Tracheal epithelial cell (primary cell): ENCODE measurements around the gene KLHL42. TPM values are rescaled to one million over a fixed set of nuclear protein-coding genes. Genes with fewer than 3 reads are reported as not detected.

Experiments
- total RNA-seq: library from RNA; depleted of rRNA; stranded (reverse); fragments of >200 nt; gene quantifications from 2 replicates; pipeline ENCODE4 v1.2.1, GENCODE V29; 2014

Gene KLHL42, protein sequence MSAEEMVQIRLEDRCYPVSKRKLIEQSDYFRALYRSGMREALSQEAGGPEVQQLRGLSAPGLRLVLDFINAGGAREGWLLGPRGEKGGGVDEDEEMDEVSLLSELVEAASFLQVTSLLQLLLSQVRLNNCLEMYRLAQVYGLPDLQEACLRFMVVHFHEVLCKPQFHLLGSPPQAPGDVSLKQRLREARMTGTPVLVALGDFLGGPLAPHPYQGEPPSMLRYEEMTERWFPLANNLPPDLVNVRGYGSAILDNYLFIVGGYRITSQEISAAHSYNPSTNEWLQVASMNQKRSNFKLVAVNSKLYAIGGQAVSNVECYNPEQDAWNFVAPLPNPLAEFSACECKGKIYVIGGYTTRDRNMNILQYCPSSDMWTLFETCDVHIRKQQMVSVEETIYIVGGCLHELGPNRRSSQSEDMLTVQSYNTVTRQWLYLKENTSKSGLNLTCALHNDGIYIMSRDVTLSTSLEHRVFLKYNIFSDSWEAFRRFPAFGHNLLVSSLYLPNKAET
- 20.7 and 24.1 TPM in 2 replicates for total RNA-seq

GRCh38 chr12:27779920-27780611 lies at the start of gene KLHL42, which contains the start of gene MANSC4:
TSS of gene KLHL42 (plus strand) at chr12:27780233. CDS start at chr12:27780331, 98 bp downstream.
TSS of gene MANSC4 (minus strand) at chr12:27780236. CDS start at chr12:27771276, 8,960 bp downstream.

Other genes with a start within 250 kb of the KLHL42 start
- 0.72 TPM in 1 of 2 replicates, not detected in the other for gene REP15, start 83.8 kb upstream of the KLHL42 start, total RNA-seq
- gene MRPS35, start 69.4 kb upstream of the KLHL42 start, total RNA-seq: 84.3 and 128 TPM in 2 replicates
- gene MANSC4, start within 50 bp of the KLHL42 start, total RNA-seq: not detected in 2 replicates
- 84.0 and 193 TPM in 2 replicates for gene PTHLH, start 192.5 kb downstream of the KLHL42 start, total RNA-seq